Measurements from ENCODE around the gene SULT2B1. TPM values are rescaled to one million over a fixed set of nuclear protein-coding genes. Genes with fewer than 3 reads are reported as not detected.

SULT2B1 gene
- total and polyA plus RNA-seq, 2 donors (not counting 1 experiment from before 2014, with no cell fraction given), result 0.10 to 0.33 TPM

DNA sequence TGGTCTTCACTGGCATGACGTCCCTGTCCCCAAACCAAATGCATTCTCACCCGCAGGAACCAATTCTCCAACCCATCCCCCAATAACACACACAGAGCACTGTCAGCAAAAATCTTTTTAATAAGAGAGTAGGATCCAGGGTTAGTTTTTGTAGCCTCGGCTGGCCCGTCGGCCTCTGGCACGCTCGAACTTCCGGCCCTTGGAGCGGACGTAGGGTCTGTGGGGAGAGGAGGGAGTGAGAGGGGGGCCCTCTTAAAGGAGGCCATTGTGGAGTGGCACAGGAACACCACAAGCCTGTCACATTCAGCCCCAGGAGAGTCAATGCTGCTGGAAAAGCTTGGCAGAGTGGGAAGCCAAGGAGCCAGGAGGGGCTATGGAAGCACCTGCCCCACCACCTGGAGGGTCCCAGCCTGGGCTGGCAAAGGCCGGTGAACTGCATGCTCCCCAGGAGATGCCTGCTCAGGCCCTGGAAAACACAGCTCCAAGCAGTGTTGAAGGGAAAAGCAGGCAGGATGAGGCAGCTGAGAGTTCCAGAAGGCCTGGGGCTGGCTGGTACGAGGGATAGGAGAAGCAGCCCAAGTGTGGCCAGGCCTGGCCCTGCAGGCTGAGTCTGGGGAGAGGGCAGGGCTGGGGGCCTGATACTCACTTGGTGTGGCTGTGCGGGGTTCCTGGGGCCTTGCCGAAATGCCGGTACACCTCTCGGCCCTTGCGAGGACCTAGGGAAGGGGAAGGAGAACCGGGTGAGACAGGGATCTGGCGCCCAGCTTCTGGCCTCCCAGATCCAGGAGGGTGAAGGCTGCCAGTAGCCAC is 63.5 kb downstream of the SULT2B1 start:
- Histone ChIP-seq H3K4me3 (replicated peaks in 1 of 4; ENCODE audit: control extremely low read depth in 1 of 4, insufficient read depth in 1 of 4, low read depth in 3 of 4, low read length in 4 of 4) (no peak overlapping the region), H3K27me3 (ENCODE audit: control insufficient read depth, insufficient read depth, low read length) (no peaks in the 10 kb centered on the region), H3K9ac (ENCODE audit: insufficient read depth, low read length) (no peak overlapping the region), H3K79me2 (ENCODE audit: control insufficient read depth, insufficient read depth, low read length) (peaks cover 37% of the 10 kb centered on the region), H3K4me2 (ENCODE audit: extremely low read depth, insufficient read depth, low read length) (no peak overlapping the region), H4K20me1 (ENCODE audit: control insufficient read depth, extremely low read depth, insufficient read depth, low read length) (peaks cover 2% of the 10 kb centered on the region), H3K36me3 (ENCODE audit: control insufficient read depth, insufficient read depth, low read length) (peaks cover 28% of the 10 kb centered on the region), H3K27ac (ENCODE audit: insufficient read depth, low read length) (no peak overlapping the region), H3K4me1 (ENCODE audit: control insufficient read depth, extremely low read depth, insufficient read depth, low read length) (peaks cover 12% of the 10 kb centered on the region), H2AFZ (ENCODE audit: low read length) (no peak overlapping the region), H3K9me3 (ENCODE audit: control insufficient read depth, insufficient read depth, low read depth, low read length) (no peaks in the 10 kb centered on the region)
- TF ChIP-seq, protein P1, sequence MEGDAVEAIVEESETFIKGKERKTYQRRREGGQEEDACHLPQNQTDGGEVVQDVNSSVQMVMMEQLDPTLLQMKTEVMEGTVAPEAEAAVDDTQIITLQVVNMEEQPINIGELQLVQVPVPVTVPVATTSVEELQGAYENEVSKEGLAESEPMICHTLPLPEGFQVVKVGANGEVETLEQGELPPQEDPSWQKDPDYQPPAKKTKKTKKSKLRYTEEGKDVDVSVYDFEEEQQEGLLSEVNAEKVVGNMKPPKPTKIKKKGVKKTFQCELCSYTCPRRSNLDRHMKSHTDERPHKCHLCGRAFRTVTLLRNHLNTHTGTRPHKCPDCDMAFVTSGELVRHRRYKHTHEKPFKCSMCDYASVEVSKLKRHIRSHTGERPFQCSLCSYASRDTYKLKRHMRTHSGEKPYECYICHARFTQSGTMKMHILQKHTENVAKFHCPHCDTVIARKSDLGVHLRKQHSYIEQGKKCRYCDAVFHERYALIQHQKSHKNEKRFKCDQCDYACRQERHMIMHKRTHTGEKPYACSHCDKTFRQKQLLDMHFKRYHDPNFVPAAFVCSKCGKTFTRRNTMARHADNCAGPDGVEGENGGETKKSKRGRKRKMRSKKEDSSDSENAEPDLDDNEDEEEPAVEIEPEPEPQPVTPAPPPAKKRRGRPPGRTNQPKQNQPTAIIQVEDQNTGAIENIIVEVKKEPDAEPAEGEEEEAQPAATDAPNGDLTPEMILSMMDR (conservative IDR thresholded peaks at IDR 0.05 in 1 of 2, IDR thresholded peaks at IDR 0.05 in 1 of 2; ENCODE audit: low read depth in 1 of 2, low read length in 2 of 2), result no peak
- TF ChIP-seq EZH2 (IDR thresholded peaks at IDR 0.05; ENCODE audit: low read length, missing control alignments), result no peak
- DNase-seq (ENCODE audit: low read depth in 2 of 2), result no peak

- Histone ChIP-seq H3K27ac (ENCODE audit: insufficient read depth, low read length) (no peak overlapping the region), H3K9ac (ENCODE audit: insufficient read depth, low read length) (no peak overlapping the region), H3K36me3 (ENCODE audit: control insufficient read depth, insufficient read depth, low read length) (peaks cover 28% of the 10 kb centered on the region), H3K4me3 (replicated peaks in 1 of 4; ENCODE audit: control extremely low read depth in 1 of 4, insufficient read depth in 1 of 4, low read depth in 3 of 4, low read length in 4 of 4) (no peak overlapping the region), H3K4me1 (ENCODE audit: control insufficient read depth, extremely low read depth, insufficient read depth, low read length) (peaks cover 12% of the 10 kb centered on the region), H3K4me2 (ENCODE audit: extremely low read depth, insufficient read depth, low read length) (peak overlapping the region; percentile 100), H3K27me3 (ENCODE audit: control insufficient read depth, insufficient read depth, low read length) (no peaks in the 10 kb centered on the region), H4K20me1 (ENCODE audit: control insufficient read depth, extremely low read depth, insufficient read depth, low read length) (peaks cover 2% of the 10 kb centered on the region), H2AFZ (ENCODE audit: low read length) (no peak overlapping the region), H3K9me3 (ENCODE audit: control insufficient read depth, insufficient read depth, low read depth, low read length) (no peaks in the 10 kb centered on the region), H3K79me2 (ENCODE audit: control insufficient read depth, insufficient read depth, low read length) (peaks cover 37% of the 10 kb centered on the region)
- no peak for DNase-seq (ENCODE audit: low read depth in 2 of 2)
- no peak for TF ChIP-seq EZH2 (IDR thresholded peaks at IDR 0.05; ENCODE audit: low read length, missing control alignments)
- TF ChIP-seq, protein P1 (conservative IDR thresholded peaks at IDR 0.05 in 1 of 2, IDR thresholded peaks at IDR 0.05 in 1 of 2; ENCODE audit: low read depth in 1 of 2, low read length in 2 of 2), result no peak
Observed at GRCh38 chr19:48616041-48616436, 64.1 kb downstream of the SULT2B1 start.

GRCh38 chr19:48616491-48617056 is 64.6 kb downstream of the SULT2B1 start:
- peak overlapping the region; percentile 100 for H3K4me2 ChIP-seq (ENCODE audit: extremely low read depth, insufficient read depth, low read length)

More at GRCh38 chr19:48616491-48617056, 64.6 kb downstream of the SULT2B1 start:
- Histone ChIP-seq H2AFZ (ENCODE audit: low read length) (no peak overlapping the region), H3K4me3 (replicated peaks in 1 of 4; ENCODE audit: control extremely low read depth in 1 of 4, insufficient read depth in 1 of 4, low read depth in 3 of 4, low read length in 4 of 4) (peak overlapping the region; percentile 79 to 99 (median 93)), H3K27me3 (ENCODE audit: control insufficient read depth, insufficient read depth, low read length) (no peaks in the 10 kb centered on the region), H4K20me1 (ENCODE audit: control insufficient read depth, extremely low read depth, insufficient read depth, low read length) (peaks cover 2% of the 10 kb centered on the region), H3K4me1 (ENCODE audit: control insufficient read depth, extremely low read depth, insufficient read depth, low read length) (peaks cover 12% of the 10 kb centered on the region), H3K9ac (ENCODE audit: insufficient read depth, low read length) (peak overlapping the region; percentile 92), H3K79me2 (ENCODE audit: control insufficient read depth, insufficient read depth, low read length) (peaks cover 37% of the 10 kb centered on the region), H3K9me3 (ENCODE audit: control insufficient read depth, insufficient read depth, low read depth, low read length) (no peaks in the 10 kb centered on the region), H3K36me3 (ENCODE audit: control insufficient read depth, insufficient read depth, low read length) (peaks cover 28% of the 10 kb centered on the region), H3K27ac (ENCODE audit: insufficient read depth, low read length) (no peak overlapping the region)
- DNase-seq (ENCODE audit: low read depth in 2 of 2), result no peak
- TF ChIP-seq, protein P1 (conservative IDR thresholded peaks at IDR 0.05 in 1 of 2, IDR thresholded peaks at IDR 0.05 in 1 of 2; ENCODE audit: low read depth in 1 of 2, low read length in 2 of 2), result no peak

Data from fibroblast of lung (primary cell).